ENCODE data around the gene MAPKAPK2.
"Not testable (repeated sequence)": the region's sequence is repeated elsewhere in the genome, so short reads cannot be mapped to it uniquely, and the experiment has no call there.

The MAPKAPK2 gene

GRCh38 chr1:206751891-206752290 is 67.2 kb downstream of the MAPKAPK2 start:
- no peak for DNase-seq

GRCh38 chr1:206752481-206752880 is 67.8 kb downstream of the MAPKAPK2 start:
- DNase-seq, result no peak

GRCh38 chr1:206753141-206753540 is 68.4 kb downstream of the MAPKAPK2 start:
- no peak for DNase-seq

- no peak for DNase-seq
Measured at GRCh38 chr1:206754011-206754410, 69.3 kb downstream of the MAPKAPK2 start.

GRCh38 chr1:206757524-206758266 is 73.0 kb downstream of the MAPKAPK2 start:
- peak; percentile 88 for DNase-seq

GRCh38 chr1:206760590-206760989 is 75.9 kb downstream of the MAPKAPK2 start:
- DNase-seq, result no peak

GRCh38 chr1:206761159-206761768 is 76.6 kb downstream of the MAPKAPK2 start:
- DNase-seq, result no peak

GRCh38 chr1:206762741-206763364 is 78.1 kb downstream of the MAPKAPK2 start:
- not testable (repeated sequence) for DNase-seq

GRCh38 chr1:206765771-206766170 is 81.1 kb downstream of the MAPKAPK2 start:
- DNase-seq, result peak; percentile 47

GRCh38 chr1:206766251-206766856 is 81.6 kb downstream of the MAPKAPK2 start:
- peak; percentile 90 for DNase-seq

- no peak for DNase-seq
Measured at GRCh38 chr1:206768472-206769303, 84.0 kb downstream of the MAPKAPK2 start.

GRCh38 chr1:206769304-206769731 is 84.6 kb downstream of the MAPKAPK2 start:
- DNase-seq, result peak; percentile 95

- peak; percentile 26 for DNase-seq
Measured at GRCh38 chr1:206770531-206771337, 86.0 kb downstream of the MAPKAPK2 start, which contains the start of gene IL19. TSS of gene IL19 (plus strand) at chr1:206770773. CDS start at chr1:206836663, 65,890 bp downstream.

- no peak for DNase-seq
Measured at GRCh38 chr1:206771338-206771692, 86.6 kb downstream of the MAPKAPK2 start.

GRCh38 chr1:206772243-206772937 is 87.7 kb downstream of the MAPKAPK2 start, which contains the start of gene IL10:
TSS of gene IL10 (minus strand) at chr1:206772494. CDS start at chr1:206772435, 59 bp downstream.
- DNase-seq, result no peak

- no peak for DNase-seq
Measured at GRCh38 chr1:206774093-206774492, 89.4 kb downstream of the MAPKAPK2 start.

GRCh38 chr1:206776229-206776628 is 91.5 kb downstream of the MAPKAPK2 start:
- DNase-seq, result no peak

- DNase-seq, result no peak
Measured at GRCh38 chr1:206778031-206778430, 93.3 kb downstream of the MAPKAPK2 start.

- not testable (repeated sequence) for DNase-seq
Measured at GRCh38 chr1:206778911-206779310, 94.2 kb downstream of the MAPKAPK2 start.

- no peak for DNase-seq
Measured at GRCh38 chr1:206779638-206780037, 94.9 kb downstream of the MAPKAPK2 start.

GRCh38 chr1:206782448-206782847 is 97.7 kb downstream of the MAPKAPK2 start:
- peak; percentile 61 for DNase-seq

Data from activated CD4-positive, alpha-beta T cell treated with anti-CD3 and anti-CD28 coated beads, Interleukin-2, amount 50 U/mL, for 16 hours (primary cell).